Liver (tissue), 9 donors: ENCODE data around the gene KCNJ10. TPM values are rescaled to one million over a fixed set of nuclear protein-coding genes. Genes with fewer than 3 reads are reported as not detected.

Experiments
- DNase-seq: peaks from one replicate; pipeline ENCODE4 v3.0.0-alpha.2; 2017; ENCODE audit warnings: low spot score
- H3K27ac ChIP-seq, 2 donors: one replicate each; pipeline ENCODE4 v1.7.0; 2013; ENCODE audit warnings: inconsistent platforms in 2 of 2, low read length in 2 of 2, control low read depth in 1 of 2, low read depth in 1 of 2, mild to moderate bottlenecking in 1 of 2
- H3K27me3 ChIP-seq, 4 donors: one replicate each; pipeline versions ENCODE4 v1.6.1 to v1.7.0; 2013; ENCODE audit warnings: low read length in 3 of 4, inconsistent platforms in 1 of 4, mild to moderate bottlenecking in 1 of 4, moderate library complexity in 1 of 4; ENCODE audit not compliant: control insufficient read depth in 4 of 4, insufficient read depth in 4 of 4
- H3K36me3 ChIP-seq, 4 donors: one replicate each; pipeline versions ENCODE4 v1.6.1 to v1.7.0; 2013; ENCODE audit warnings: low read length in 3 of 4, mild to moderate bottlenecking in 3 of 4, low read depth in 1 of 4, moderate library complexity in 1 of 4; ENCODE audit not compliant: control insufficient read depth in 4 of 4, insufficient read depth in 3 of 4
- H3K4me1 ChIP-seq, 4 donors: one replicate each; pipeline versions ENCODE4 v1.6.1 to v1.7.0; 2013; ENCODE audit warnings: low read length in 3 of 4, mild to moderate bottlenecking in 3 of 4, moderate library complexity in 1 of 4; ENCODE audit not compliant: control insufficient read depth in 4 of 4, insufficient read depth in 4 of 4
- H3K4me3 ChIP-seq, 3 donors: one replicate each; pipeline versions ENCODE4 v1.6.1 to v1.7.0; 2013; ENCODE audit warnings: low read length in 3 of 3, control low read depth in 1 of 3, low read depth in 1 of 3, mild to moderate bottlenecking in 1 of 3
- H3K9ac ChIP-seq, 2 donors: one replicate each; pipeline ENCODE4 v1.7.0; 2013; ENCODE audit warnings: low read length in 2 of 2, mild to moderate bottlenecking in 2 of 2, moderate library complexity in 2 of 2, control low read depth in 1 of 2, low read depth in 1 of 2
- H3K9me3 ChIP-seq, 4 donors: one replicate each; pipeline versions ENCODE4 v1.6.1 to v1.7.0; 2013; ENCODE audit warnings: low read length in 3 of 4; ENCODE audit not compliant: control insufficient read depth in 4 of 4
- EGR1 ChIP-seq, 2 donors: IDR thresholded peaks; 2 replicates each; pipeline ENCODE4 v1.6.1; 2016 to 2018; ENCODE audit warnings: antibody characterized with exemption in 2 of 2, low read depth in 2 of 2
- FOXA1 ChIP-seq: IDR thresholded peaks from 2 replicates; pipeline ENCODE4 v1.6.1; 2016; ENCODE audit warnings: antibody characterized with exemption
- FOXA2 ChIP-seq: IDR thresholded peaks from 2 replicates; pipeline ENCODE4 v1.6.1; 2016; ENCODE audit warnings: antibody characterized with exemption
- GABPA ChIP-seq, 2 donors: IDR thresholded peaks in 1 of 2; conservative IDR thresholded peaks in 1 of 2; 2 replicates each; pipeline ENCODE4 v1.6.1; 2016; ENCODE audit warnings: antibody characterized with exemption in 2 of 2, mild to moderate bottlenecking in 1 of 2, moderate library complexity in 1 of 2
- HNF4A ChIP-seq, 2 donors: conservative IDR thresholded peaks; 2 replicates each; pipeline ENCODE4 v1.6.1; 2016; ENCODE audit warnings: antibody characterized with exemption in 2 of 2, mild to moderate bottlenecking in 2 of 2
- HNF4G ChIP-seq: IDR thresholded peaks from 2 replicates; pipeline ENCODE4 v1.6.1; 2016; ENCODE audit warnings: antibody characterized with exemption
- JUND ChIP-seq, 2 donors: IDR thresholded peaks; 2 replicates each; pipeline ENCODE4 v1.6.1; 2016; ENCODE audit warnings: antibody characterized with exemption in 2 of 2
- NR2F2 ChIP-seq: IDR thresholded peaks from 2 replicates; pipeline ENCODE4 v1.6.1; 2016; ENCODE audit warnings: antibody characterized with exemption
- RAD21 ChIP-seq, 2 donors: IDR thresholded peaks; 2 replicates each; pipeline ENCODE4 v1.6.1; 2016; ENCODE audit warnings: antibody characterized with exemption in 2 of 2, mild to moderate bottlenecking in 2 of 2
- RXRA ChIP-seq, 2 donors: IDR thresholded peaks; 2 replicates each; pipeline ENCODE4 v1.6.1; 2017 to 2018; ENCODE audit warnings: antibody characterized with exemption in 2 of 2, mild to moderate bottlenecking in 1 of 2
- SP1 ChIP-seq: IDR thresholded peaks from 2 replicates; pipeline ENCODE4 v1.6.1; 2018; ENCODE audit warnings: antibody characterized with exemption, mild to moderate bottlenecking
- TAF1 ChIP-seq: conservative IDR thresholded peaks from 2 replicates; pipeline ENCODE4 v1.6.1; 2016; ENCODE audit warnings: antibody characterized with exemption, mild to moderate bottlenecking
- YY1 ChIP-seq: IDR thresholded peaks from 2 replicates; pipeline ENCODE4 v1.6.1; 2016; ENCODE audit warnings: antibody characterized with exemption, mild to moderate bottlenecking
- WGBS: extraction: QIAGEN DNeasy Blood & Tissue Kit; methylation state at CpG from one replicate; pipeline ENCODE4 v1.1.7; 2013; 5-methylcytosine and 5-hydroxymethylcytosine counted together
- polyA plus RNA-seq, 2 donors: library from polyadenylated mRNA; stranded (reverse) in 1 of 2; unstranded in 1 of 2; fragments of 200-250 nt in 1 of 2; fragments of >200 nt in 1 of 2; fragmentation: Nextera tagmentation in 1 of 2; extraction: Ambion mirVana in 1 of 2; gene quantifications; one replicate each; pipeline versions ENCODE4 v1.2.1 to v1.2.3, GENCODE V29; 2013 to 2015
- total RNA-seq, 2 donors: library from RNA; depleted of rRNA; stranded (reverse); fragments of >200 nt; gene quantifications; one replicate each; pipeline ENCODE4 v1.2.3, GENCODE V29; 2014
- TF ChIP-seq, protein P1 (sequence below): fragments of 150-350 bp; IDR thresholded peaks from 2 replicates; pipeline ENCODE4 v1.5.1; 2017; ENCODE audit warnings: improper control_type of control experiment, low read depth, low read length; ENCODE audit not compliant: missing input control
- TF ChIP-seq, protein P2 (sequence below): IDR thresholded peaks from 2 replicates; pipeline ENCODE4 v1.6.1; 2016; ENCODE audit warnings: antibody characterized with exemption
- TF ChIP-seq, protein P3 (sequence below): IDR thresholded peaks from 2 replicates; pipeline ENCODE4 v1.6.1; 2016; ENCODE audit warnings: antibody characterized with exemption
- TF ChIP-seq, protein P4 (sequence below): IDR thresholded peaks from 2 replicates; pipeline ENCODE4 v1.6.1; 2016; ENCODE audit warnings: antibody characterized with exemption
- TF ChIP-seq, protein P5 (sequence below): IDR thresholded peaks from 2 replicates; pipeline ENCODE4 v1.6.1; 2016; ENCODE audit warnings: antibody characterized with exemption, mild to moderate bottlenecking
- donor health status: healthy.
- donor health status: healthy.
- donor health status: healthy.
- donor health status: healthy.
- donor health status: healthy.

The KCNJ10 gene
- total and polyA plus RNA-seq, 4 donors = 0.48 to 1.6 (median 0.52) TPM

DNA sequence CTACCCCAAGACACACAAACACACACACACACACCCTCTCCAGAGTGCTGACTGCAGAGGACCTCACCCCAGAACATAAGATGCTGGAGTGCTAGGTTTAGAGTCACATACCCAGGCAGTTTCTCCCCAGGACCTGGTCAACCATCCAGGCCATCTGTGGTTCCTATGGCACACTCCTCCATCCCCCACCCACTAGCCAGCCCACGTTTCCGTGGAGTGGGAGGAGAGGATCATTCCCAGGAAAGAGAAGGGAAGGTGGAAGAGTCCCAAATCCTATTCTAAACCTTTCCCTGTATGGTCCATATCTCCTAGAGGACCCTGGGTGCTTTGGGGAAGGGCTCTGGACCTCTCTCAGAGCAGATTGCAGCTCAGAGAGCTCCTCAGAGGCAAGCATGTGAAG is 12.5 kb upstream of the KCNJ10 start (continued):
- TF ChIP-seq, protein P1, sequence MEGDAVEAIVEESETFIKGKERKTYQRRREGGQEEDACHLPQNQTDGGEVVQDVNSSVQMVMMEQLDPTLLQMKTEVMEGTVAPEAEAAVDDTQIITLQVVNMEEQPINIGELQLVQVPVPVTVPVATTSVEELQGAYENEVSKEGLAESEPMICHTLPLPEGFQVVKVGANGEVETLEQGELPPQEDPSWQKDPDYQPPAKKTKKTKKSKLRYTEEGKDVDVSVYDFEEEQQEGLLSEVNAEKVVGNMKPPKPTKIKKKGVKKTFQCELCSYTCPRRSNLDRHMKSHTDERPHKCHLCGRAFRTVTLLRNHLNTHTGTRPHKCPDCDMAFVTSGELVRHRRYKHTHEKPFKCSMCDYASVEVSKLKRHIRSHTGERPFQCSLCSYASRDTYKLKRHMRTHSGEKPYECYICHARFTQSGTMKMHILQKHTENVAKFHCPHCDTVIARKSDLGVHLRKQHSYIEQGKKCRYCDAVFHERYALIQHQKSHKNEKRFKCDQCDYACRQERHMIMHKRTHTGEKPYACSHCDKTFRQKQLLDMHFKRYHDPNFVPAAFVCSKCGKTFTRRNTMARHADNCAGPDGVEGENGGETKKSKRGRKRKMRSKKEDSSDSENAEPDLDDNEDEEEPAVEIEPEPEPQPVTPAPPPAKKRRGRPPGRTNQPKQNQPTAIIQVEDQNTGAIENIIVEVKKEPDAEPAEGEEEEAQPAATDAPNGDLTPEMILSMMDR = no peak
- TF ChIP-seq EGR1 (IDR thresholded peaks at IDR 0.05; ENCODE audit: low read depth in 2 of 2) = no peak
- TF ChIP-seq, protein P2, sequence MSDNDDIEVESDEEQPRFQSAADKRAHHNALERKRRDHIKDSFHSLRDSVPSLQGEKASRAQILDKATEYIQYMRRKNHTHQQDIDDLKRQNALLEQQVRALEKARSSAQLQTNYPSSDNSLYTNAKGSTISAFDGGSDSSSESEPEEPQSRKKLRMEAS = no peak
- no peak for TF ChIP-seq HNF4G
- no peak for TF ChIP-seq FOXA2
- TF ChIP-seq RXRA (IDR thresholded peaks at IDR 0.05) = no peak
- TF ChIP-seq SP1 = no peak
- no peak for TF ChIP-seq JUND (IDR thresholded peaks at IDR 0.05)
- TF ChIP-seq, protein P3, sequence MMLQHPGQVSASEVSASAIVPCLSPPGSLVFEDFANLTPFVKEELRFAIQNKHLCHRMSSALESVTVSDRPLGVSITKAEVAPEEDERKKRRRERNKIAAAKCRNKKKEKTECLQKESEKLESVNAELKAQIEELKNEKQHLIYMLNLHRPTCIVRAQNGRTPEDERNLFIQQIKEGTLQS = no peak
- TF ChIP-seq HNF4A (conservative IDR thresholded peaks at IDR 0.05) = no peak

DNA sequence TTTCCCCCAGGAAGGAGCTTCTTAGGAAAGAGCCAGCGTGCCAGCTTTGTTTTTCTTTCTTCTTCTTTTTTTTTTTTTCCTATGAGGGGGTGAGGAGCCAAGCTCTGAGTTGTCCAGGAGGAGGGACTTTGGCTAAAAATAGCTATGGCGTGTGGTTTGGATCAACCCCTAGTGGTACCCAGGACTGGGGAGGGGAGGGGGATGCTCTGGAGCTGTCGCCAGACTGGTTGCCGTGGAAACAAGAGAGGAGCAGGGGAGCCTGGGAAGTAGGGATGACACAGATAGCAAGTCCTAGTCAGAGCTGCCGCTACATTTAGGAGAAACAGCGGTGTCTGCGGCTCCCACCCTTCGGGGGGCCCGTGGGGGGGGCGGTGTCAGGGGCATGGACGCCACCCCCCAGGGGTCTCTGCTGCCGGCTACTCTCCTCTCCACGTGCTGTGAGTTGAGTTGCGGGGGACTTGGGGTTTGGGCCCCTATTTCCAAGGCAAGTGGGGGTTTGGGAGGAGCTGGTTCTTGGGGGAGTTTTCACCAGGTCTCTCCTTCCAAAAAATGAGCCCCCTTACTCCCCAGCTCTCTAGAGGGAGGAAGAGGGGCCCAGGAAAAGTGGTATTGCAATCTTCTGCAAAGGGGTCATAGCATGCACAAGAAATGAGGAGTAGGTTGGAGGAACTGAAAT is 11.4 kb upstream of the KCNJ10 start, which contains the start of gene KCNJ9:
KCNJ9 (plus strand) TSS at position 278 of the 676 bp plus-strand sequence. CDS start 2,493 bp downstream, outside the sequence.
- no peaks in the 10 kb centered on the region for H3K36me3 ChIP-seq
- TF ChIP-seq EGR1 (IDR thresholded peaks at IDR 0.05; ENCODE audit: low read depth in 2 of 2) (no peak), FOXA1 (no peak), YY1 (no peak), TAF1 (no peak), SP1 (no peak), HNF4A (conservative IDR thresholded peaks at IDR 0.05) (no peak), RXRA (IDR thresholded peaks at IDR 0.05) (no peak), HNF4G (no peak), RAD21 (IDR thresholded peaks at IDR 0.05) (no peak), GABPA (IDR thresholded peaks at IDR 0.05 in 1 of 2, conservative IDR thresholded peaks at IDR 0.05 in 1 of 2) (no peak), NR2F2 (no peak), FOXA2 (no peak), JUND (IDR thresholded peaks at IDR 0.05) (no peak)
- TF ChIP-seq, protein P4, sequence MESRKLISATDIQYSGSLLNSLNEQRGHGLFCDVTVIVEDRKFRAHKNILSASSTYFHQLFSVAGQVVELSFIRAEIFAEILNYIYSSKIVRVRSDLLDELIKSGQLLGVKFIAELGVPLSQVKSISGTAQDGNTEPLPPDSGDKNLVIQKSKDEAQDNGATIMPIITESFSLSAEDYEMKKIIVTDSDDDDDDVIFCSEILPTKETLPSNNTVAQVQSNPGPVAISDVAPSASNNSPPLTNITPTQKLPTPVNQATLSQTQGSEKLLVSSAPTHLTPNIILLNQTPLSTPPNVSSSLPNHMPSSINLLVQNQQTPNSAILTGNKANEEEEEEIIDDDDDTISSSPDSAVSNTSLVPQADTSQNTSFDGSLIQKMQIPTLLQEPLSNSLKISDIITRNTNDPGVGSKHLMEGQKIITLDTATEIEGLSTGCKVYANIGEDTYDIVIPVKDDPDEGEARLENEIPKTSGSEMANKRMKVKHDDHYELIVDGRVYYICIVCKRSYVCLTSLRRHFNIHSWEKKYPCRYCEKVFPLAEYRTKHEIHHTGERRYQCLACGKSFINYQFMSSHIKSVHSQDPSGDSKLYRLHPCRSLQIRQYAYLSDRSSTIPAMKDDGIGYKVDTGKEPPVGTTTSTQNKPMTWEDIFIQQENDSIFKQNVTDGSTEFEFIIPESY = no peak
- TF ChIP-seq, protein P2 = no peak
- TF ChIP-seq, protein P3 = no peak
- TF ChIP-seq, protein P5, sequence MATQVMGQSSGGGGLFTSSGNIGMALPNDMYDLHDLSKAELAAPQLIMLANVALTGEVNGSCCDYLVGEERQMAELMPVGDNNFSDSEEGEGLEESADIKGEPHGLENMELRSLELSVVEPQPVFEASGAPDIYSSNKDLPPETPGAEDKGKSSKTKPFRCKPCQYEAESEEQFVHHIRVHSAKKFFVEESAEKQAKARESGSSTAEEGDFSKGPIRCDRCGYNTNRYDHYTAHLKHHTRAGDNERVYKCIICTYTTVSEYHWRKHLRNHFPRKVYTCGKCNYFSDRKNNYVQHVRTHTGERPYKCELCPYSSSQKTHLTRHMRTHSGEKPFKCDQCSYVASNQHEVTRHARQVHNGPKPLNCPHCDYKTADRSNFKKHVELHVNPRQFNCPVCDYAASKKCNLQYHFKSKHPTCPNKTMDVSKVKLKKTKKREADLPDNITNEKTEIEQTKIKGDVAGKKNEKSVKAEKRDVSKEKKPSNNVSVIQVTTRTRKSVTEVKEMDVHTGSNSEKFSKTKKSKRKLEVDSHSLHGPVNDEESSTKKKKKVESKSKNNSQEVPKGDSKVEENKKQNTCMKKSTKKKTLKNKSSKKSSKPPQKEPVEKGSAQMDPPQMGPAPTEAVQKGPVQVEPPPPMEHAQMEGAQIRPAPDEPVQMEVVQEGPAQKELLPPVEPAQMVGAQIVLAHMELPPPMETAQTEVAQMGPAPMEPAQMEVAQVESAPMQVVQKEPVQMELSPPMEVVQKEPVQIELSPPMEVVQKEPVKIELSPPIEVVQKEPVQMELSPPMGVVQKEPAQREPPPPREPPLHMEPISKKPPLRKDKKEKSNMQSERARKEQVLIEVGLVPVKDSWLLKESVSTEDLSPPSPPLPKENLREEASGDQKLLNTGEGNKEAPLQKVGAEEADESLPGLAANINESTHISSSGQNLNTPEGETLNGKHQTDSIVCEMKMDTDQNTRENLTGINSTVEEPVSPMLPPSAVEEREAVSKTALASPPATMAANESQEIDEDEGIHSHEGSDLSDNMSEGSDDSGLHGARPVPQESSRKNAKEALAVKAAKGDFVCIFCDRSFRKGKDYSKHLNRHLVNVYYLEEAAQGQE = no peak
- TF ChIP-seq, protein P1 = no peak
- H3K27ac ChIP-seq = no peak within 1 kb of the TSS
- H3K9ac ChIP-seq = no peak within 1 kb of the TSS
- 23% methylated on average over 14 of the region's 14 CpGs for WGBS
- peaks cover 0 to 9% (median 5%) of the 10 kb centered on the region in 4 donors for H3K4me1 ChIP-seq
- H3K9me3 ChIP-seq = no peaks in the 10 kb centered on the region
- no peak within 1 kb of the TSS for H3K4me3 ChIP-seq
- no peak for DNase-seq
- peaks cover 0 to 8% (median 3%) of the 10 kb centered on the region in 4 donors for H3K27me3 ChIP-seq
